Measurements from ENCODE around the gene DDC.
"Not testable (repeated sequence)": the region's sequence is repeated elsewhere in the genome, so short reads cannot be mapped to it uniquely, and the experiment has no call there.

Gene DDC

DNA sequence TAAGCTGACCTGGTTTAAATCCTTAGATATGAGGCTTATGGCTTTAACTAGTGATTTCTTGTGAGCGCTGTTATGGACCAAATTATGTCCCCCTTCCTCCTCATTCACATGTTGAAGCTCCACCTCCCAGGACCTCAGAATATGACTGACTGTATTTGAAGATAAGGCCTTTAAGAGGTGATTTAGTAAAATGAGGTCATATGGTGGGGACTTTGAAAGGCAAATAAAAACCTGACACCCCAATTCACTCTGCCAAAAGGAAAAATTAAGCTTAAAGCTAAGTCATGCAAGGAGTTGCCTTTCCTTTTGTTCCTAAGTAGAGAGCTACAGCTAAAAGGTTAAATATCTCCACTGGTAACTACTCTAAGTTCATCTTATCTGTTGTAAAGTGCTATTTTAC lies 78.7 kb downstream of the DDC start:
- no peak for DNase-seq (ENCODE audit: low read depth in 2 of 2)

DNA sequence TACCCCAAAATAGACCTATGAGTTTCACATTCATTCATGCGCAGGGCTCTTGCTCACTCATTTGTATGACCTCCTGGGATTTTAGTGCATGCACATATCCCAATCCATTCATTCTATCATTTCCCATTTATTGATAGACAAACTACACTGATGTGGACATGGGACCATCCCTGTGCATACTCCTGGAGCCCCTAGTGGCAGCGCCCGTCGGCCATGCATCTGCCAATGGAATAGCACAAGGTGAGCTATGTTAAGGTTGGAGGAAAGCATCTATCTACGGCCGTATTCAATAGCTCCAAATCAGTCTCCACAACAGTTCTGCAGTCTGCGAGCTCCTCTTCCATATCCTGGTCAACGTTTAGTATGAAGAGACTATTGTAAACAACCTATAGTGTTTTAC lies 83.3 kb downstream of the DDC start:
- no peak for DNase-seq (ENCODE audit: low read depth in 2 of 2)

DNA sequence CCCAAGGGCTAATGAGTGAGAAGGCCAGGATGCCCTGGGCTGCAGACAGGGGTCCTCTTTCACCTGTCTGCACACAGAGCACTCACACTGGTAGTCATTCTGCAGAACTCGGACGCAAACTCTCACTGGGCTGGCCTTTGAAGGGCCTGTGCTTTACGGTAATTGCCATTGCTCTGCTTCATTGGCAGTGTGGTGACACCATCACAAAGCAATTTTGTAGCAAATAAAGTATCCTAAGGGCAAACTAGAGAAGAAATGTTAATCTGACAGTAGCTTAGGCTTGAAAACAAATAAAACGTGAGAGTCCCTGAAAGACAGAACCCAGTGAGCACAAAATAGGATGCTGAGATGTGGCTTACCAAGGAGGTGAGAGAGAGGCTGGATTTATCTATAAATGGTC lies 84.4 kb downstream of the DDC start:
- no peak for DNase-seq (ENCODE audit: low read depth in 2 of 2)

DNA sequence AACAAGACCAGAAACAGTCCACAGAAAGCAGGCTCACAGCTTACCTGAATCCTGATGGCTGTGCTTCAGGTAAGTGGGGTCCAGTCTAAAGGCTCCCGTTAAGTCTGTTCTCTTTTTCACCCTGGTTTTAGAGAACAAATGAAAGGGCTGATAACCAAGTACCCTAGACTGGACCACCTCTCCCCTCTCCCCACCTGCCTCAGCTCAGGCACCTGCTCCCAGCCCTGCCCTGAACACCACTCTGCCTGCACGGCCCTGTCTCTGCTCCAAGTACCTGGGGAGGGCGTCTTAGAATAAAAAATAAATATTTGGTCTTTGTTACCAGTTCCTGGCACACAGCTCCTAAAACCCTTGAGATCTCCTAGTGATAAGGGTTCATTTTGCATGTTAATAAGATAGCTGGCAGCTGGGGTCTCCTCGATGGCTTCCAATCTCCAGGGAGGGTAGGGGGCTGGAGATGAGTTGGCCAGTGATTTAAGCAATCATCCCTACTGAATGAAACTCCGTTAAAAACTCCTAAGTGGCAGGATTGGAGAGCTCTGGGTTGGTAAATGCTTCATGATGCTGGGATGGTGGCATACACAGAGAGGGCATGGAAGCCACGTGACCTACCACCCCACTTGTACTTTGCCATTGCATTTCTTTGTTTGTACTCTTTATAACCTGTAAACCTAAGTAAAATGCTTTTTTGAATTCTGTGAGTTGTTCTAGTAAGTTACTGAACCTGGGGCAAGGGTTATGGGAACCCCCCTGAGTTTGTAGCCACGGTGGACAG lies 85.3 kb downstream of the DDC start:
- no peak for DNase-seq (ENCODE audit: low read depth in 2 of 2)

DNA sequence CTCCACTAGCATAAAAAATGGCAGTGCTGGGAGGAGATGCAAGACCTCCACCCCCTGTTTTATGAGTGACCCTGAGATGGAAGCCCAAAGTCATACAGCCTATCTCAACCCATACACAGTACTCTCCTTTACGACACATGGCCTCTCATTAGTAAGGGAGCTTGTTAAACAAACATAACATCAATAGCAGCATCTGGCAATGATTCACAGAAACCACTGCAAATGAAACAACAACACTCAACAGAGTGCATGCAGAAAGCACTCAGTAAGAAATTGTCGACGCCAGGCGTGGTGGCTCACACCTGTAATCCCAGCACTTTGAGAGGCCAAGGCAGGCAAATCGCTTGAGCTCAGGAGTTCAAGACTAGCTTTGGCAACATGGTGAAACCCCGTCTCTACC lies 87.6 kb downstream of the DDC start:
- DNase-seq (ENCODE audit: low read depth in 2 of 2): no peak

DNA sequence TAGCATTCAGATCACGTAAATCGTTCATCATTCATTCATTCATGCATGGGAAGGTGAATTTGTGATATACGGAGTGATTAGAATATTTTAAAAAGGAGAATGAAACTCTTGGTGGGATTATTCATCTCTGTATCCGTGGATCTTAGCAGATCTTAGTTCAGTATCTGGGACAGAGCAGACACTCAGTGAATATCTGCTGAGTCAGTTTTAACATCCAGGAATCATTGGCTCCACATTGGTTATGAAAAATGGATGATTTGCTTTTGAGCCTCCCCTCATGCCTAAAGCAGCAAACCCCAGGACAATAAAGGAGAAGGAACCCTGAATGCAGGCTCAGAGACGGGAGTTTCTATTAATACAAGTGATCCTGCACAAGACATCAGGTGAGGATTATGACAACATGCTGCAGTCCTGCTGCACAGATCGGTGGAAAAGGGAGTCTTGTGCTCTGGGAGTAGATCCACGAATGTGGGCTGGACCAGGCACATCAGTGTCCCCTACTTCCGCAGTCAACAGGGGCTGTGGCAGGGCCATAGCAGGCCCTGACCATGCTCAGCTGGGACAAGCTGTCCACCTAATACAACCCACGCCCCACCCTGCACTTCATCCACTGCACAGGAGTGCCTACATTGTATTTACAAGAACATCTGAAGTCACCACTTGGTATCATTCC lies 88.1 kb downstream of the DDC start:
- no peak for DNase-seq (ENCODE audit: low read depth in 2 of 2)

DNA sequence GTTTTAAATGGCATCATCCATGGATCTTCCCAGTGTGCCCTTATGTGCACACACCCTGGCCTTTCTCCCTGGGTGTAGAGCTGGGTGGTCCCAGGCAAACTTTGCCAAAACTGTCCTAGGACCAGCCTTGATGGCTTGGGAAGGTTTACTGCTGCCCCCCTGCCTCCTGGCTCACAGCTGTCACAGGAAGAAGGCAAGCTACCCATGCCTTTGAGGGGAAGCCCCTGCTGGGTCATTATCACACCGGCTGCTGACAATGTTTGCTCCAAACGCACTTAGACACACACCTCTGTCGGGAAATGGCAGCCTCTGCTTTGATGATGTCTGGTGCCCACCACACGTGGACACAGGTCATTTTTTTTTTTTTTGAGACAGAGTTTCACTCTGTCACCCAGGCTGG lies 89.9 kb downstream of the DDC start:
- DNase-seq (ENCODE audit: low read depth in 2 of 2): no peak

DNA sequence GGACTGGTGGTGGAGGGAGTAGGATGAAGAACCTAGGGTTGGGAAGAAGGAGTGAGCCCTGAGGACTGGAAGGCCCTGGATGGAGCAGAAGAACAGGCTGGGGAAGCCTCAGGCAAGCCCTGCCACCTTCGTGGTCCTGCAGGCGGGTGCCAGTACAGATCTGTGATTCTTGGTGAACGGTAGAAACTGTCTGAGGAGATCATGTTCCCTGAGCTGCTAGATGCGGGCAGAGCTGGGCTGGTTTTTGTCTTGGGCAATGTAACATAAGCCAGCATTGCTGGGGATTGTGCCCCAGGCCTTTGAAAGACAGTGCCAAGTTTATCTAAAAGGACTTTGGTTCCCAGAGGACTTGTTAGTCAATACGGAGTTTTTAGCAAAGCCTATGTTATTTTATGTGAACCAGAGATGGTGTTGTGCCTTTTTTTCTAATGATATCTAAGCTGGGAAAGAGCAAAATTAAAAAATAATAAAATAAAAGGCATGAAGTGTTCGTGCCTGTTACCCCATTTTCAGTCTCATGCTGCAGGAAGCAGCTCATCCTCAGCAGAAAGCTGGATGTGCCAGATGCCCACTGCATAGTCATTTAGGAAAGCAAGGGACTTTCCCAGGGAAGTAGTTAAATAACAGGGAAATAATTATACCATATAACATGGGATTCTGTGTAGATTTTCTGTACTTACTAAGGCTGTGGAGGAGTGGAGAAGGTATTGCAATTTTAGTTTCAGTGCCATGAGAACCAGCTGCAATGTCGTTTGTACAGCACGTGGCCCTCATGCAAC lies 90.6 kb downstream of the DDC start:
- no peak for DNase-seq (ENCODE audit: low read depth in 2 of 2)

DNA sequence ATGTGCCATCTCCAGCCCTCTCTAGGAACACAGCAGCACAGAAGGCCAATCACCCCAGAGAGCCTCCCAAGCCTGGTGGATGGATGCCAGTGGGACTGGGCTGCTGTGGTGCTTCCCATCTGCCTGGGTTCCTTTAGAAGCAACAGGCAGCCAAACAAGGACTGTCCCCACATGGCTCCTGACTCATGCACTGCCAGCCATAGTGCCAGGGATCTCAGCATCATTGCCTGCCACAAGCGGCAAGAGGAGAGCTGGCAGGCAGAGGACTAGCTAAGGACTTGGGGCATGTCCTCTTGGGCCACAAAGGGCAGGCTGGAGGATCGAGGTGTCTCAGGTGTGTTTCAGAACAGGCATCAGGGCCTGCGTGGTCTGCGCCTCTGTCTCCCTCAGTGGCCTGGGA lies 91.7 kb downstream of the DDC start:
- DNase-seq (ENCODE audit: low read depth in 2 of 2): no peak

DNA sequence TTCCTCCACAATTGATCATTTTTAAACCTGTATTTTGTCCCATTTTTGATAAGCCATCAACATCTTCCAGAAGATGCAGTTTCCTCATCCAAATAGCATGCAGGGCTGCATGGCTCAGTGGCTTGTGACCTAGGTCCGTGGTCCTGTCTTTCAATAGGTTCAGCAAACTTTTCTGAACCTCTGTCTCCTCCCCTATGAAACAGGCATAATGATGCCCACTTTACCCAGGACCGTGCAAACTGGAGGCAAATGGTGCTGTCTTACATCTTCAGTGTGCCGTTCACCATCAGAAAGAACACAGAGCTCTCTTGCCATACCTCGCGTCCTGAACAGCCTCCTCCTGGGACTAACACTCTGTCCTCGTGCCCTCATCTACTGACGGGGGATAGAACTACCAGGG lies 92.8 kb downstream of the DDC start:
- DNase-seq (ENCODE audit: low read depth in 2 of 2): no peak

DNA sequence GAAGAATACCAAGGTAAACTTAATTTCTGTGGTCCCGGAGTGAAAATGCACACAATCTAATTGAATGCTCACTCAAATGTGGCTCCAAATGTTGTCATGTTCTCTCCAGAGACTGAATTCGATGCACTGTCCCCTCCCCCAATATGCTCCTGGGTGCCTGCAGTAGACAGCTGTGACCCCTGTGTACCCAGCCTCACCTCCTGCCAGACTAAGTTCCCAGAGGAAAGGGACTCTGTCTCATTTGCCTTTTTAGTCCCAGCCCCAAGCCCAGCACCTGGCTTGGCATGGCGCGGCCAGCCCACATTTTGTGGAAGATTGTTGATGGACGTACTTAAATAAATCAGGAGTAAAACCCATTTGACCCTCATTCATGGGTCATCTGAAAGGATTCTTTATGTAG lies 93.2 kb downstream of the DDC start:
- no peak for DNase-seq (ENCODE audit: low read depth in 2 of 2)

DNA sequence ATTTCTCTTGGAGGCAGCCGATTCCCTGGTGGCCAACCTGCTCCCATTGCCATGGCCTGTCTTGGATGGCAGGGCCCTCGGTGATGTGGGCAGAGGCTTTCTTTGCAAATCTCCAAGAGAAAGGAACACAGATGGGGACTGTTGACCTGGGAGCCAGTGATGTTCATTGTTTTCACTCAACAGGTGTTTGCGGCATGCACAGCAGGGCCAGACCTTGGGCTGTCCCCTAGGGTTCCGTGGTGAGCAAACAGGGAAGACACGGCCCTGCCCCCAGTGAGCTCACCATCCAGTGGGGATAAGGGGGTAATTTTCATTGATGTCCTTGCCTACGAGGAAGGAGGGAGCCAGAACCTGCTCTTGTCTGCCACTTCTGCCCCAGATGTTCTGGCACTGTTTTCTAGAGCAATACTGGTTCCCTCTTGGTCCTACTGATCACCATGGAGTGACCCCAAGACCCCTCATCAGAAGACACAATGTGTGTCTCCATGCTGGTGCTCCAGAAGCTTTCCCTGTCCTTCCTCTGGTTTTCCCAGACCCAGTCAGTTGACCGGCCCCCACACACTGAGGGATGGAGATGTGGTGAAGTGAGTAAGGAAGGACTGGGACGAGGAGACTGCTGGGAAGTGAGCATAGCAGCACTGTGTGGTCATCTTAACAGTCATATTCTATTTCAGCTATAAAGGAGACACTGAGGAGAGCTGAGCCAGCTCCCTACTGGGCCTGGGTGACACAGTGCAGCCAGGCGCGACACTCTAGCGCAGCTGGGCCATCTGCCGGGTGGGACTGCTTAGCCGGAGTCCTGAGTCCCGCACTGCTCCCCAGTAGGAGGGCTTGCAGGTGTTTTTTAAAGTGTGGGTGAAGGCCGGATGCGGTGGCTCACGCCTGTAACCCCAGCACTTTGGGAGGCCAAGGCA lies 94.7 kb downstream of the DDC start:
- no peak for DNase-seq (ENCODE audit: low read depth in 2 of 2)

DNA sequence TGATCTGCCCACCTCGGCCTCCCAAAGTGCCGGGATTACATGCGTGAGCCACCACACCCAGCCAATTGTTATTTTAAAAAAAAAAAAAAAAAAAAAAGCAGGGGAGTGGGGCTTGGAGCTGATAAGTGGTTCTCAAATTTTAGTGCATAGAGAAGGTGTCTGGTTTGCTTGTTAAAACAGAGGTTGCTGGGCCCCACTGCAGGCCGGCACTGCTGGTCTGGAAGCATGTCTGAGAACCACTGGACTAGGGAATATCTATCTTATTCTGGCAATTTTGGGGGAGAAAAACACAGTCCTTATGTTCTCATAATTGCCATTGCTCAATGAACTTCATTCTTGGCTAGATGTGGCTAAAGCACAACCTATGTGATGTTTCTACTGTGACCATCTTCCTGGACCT lies 96.0 kb downstream of the DDC start:
- DNase-seq (ENCODE audit: low read depth in 2 of 2): no peak

DNA sequence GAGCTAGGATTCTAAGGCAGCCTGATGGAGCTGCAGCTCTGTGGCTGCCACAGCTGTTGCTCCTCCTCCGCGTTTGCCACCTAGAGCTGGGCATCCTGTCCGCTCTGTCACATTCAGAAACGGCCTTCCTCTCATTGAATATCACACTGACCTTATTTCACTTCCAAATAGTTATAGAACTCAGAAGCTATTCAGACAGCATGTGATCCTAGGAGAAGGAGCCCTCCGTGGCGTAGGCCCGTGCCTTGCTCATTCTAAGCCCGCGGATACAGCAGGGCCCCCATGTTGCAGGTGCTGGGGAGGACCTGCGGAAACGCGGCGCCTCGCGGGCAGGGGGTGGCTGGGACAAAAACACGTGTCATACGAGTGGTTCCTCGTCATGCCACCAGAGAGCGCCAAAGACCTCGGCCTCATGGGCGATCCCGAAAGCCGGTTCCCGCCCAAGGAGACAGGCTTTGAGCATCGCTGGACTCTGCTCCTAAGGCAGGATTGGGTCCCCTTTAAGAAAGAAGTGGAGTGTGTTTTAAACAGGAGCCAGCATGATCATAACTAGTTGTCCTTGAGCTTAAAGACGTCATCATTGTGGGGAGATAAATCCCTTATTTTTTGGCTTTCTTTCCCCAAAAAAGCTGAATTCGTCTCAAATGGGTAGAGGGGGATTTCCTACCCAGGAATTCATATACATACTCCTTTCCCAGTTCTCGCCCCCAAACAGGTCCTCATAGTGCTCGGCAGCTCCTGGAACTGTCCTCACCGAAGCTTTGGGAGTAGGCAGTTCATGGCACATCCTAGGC lies 97.2 kb downstream of the DDC start:
- peak; percentile 73 to 76 for DNase-seq (ENCODE audit: low read depth in 2 of 2)

DNA sequence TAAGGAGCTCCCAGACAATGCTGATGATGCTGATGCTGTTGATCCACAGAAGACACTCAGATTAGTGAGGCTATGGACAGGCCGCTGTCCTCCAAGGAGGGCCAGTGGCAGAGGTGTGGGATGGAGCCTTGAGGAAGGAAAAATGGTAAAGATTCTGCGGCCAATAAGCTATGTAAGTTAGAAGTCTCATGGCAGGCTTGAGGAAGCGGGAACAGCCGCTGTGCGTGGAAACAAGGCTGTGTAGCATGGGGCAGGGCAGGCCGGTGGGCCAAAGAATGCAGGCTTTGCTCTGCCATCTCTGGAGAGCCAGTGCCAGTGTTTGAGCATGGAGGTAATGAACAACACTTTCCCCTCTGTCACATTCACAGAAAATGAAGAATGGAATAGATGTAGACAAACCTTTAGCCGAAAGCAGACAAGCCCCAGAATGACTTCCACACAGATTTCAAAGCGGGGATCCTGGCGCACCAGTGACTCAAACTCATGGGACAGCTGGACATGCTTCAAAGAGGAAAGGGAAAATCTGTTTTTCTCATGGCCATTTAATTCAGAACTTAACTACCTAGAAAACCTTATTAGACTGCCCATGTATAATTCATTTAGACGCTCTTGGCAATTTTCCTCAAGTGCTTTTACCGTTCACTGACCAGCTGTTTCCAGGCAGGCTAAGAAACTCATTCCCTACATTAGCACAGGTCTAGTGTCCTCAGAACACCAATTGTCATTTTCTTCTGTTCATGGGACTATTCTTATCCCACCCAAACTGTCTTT lies 98.2 kb downstream of the DDC start:
- DNase-seq (ENCODE audit: low read depth in 2 of 2): no peak

DNA sequence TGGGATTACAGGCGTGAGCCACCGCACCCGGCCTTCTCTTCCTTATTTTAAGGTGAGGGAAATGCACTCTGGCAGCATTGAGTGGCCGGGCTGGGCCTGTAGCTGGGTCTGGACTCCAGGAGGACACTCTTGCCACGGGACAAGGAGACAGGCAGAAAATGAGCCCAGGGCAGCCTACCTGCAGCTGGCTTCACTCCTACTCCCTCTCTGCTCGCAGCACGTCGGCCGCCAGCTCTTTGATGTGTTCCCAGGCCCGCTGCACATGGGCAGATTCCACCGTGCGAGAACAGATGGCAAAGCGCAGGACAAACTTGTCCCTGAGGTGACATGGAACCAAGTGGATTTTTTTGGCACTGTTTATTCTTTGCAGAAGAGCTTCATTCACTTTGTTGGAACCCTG lies 102.2 kb downstream of the DDC start:
- DNase-seq (ENCODE audit: low read depth in 2 of 2): no peak

DNA sequence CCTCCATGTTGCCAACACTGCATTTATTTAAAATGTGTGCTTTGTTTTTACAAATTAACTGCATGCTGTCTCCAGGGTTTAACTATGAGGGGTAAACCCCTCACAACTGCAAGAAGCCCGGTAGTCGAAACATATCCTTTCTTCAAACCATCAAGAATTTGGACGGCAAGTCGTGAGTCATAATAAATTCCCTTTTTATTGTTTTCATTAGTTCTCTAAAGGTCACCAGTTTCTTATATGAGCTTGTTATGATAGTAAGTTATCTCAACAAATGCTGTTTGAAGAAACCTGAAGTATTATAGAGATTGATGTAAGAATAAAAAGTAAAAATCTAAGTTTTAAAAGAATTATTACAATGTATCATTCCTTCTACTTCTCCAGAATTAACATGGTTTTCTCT lies 102.8 kb downstream of the DDC start:
- no peak for DNase-seq (ENCODE audit: low read depth in 2 of 2)

DNA sequence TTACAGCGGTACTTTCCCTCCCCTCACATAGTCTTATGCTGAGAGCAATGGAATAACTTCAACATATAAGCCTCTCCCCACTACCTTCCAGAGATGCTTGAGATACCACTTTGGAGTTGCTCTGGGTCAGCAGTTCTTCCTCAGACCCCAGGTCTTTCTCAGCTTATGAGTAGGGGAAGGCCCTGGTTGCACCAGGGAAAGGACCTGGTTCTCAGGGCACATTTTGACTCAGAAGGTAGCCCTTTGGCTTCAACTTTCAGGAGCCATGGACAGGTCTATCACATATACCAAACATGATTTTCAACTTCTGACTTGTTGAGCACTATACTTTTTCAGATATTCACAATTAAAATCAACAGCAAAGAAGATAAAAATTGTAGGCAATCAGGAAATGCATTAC lies 103.5 kb downstream of the DDC start:
- no peak for DNase-seq (ENCODE audit: low read depth in 2 of 2)

DNA sequence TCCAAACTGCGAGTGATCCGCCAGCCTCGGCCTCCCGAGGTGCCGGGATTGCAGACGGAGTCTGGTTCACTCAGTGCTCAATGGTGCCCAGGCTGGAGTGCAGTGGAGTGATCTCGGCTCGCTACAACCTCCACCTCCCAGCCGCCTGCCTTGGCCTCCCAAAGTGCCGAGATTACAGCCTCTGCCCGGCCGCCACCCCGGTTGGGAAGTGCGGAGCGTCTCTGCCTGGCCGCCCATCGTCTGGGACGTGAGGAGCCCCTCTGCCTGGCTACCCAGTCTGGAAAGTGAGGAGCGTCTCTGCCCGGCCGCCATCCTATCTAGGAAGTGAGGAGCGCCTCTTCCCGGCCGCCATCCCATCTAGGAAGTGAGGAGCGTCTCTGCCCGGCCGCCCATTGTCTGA lies 106.0 kb downstream of the DDC start:
- not testable (repeated sequence) for DNase-seq (ENCODE audit: low read depth in 2 of 2)

DNA sequence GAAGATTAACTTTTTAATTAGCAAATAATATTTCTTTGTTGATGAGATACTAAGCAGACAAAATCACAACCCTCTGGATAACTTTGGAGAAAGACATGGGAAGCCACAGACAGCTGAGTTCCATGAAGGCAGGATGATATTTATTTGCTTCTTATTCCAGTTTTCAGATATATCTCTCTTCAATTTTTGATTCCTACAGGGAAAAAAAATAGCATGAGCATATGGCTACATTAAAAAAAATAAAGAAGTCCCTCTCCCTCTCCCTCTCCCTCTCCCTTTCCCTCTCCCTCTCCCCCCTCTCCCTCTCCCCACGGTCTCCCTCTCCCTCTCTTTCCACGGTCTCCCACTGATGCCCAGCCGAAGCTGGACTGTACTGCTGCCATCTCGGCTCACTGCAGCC lies 106.6 kb downstream of the DDC start:
- not testable (repeated sequence) for DNase-seq (ENCODE audit: low read depth in 2 of 2)
